Endothelial cell of umbilical vein (primary cell): ENCODE measurements around the gene SAP30. TPM values are rescaled to one million over a fixed set of nuclear protein-coding genes. Genes with fewer than 3 reads are reported as not detected.

Experiments used
- BruUV-seq: library from RNA; stranded (reverse); fragments of 400-500 nt; replicated peaks from 2 replicates; lab custom pipeline; 2021; lab: Mats Ljungman, UMichigan
- CTCF ChIA-PET: fragments of 300-600, 350-600 bp; sonication (Branson Sonifier 250); formaldehyde crosslinking; loops from one replicate; lab custom pipeline; 2021; ENCODE audit warnings: antibody characterized with exemption, inconsistent platforms; lab: Charles Lee
- POLR2A ChIA-PET: fragments of 300-600, 350-600 bp; sonication (Branson Sonifier 250); formaldehyde crosslinking; loops from one replicate; lab custom pipeline; 2021; ENCODE audit warnings: antibody characterized with exemption, inconsistent platforms; lab: Charles Lee
- DNase-seq: peaks from one replicate; pipeline ENCODE4 v3.0.0-alpha.2; 2011; ENCODE audit warnings: low read depth, low spot score
- FAIRE-seq: peaks from 2 replicates; lab custom pipeline; 2011; peaks lifted over from hg19 to GRCh38; lab: Jason Lieb, UNC
- H2AFZ ChIP-seq: 2 replicates; pipeline ENCODE4 v1.6.0; 2012; ENCODE audit warnings: low read depth, low read length, control low read depth, inconsistent platforms
- H3K27ac ChIP-seq: 2 replicates; pipeline ENCODE4 v1.5.1; 2011; ENCODE audit warnings: low read depth, mild to moderate bottlenecking, control low read depth, low read length, moderate library complexity; ENCODE audit not compliant: insufficient read depth
- H3K27me3 ChIP-seq, 2 experiments: 2 replicates each; pipeline versions ENCODE4 v1.6.0 to v1.6.1; 2011; ENCODE audit warnings: low read length in 2 of 2, mixed read lengths in 1 of 2; ENCODE audit not compliant: control insufficient read depth in 2 of 2, insufficient read depth in 2 of 2
- H3K36me3 ChIP-seq, 2 experiments: 2 replicates in 1 of 2; 3 replicates in 1 of 2; pipeline ENCODE4 v1.5.1; 2011; ENCODE audit warnings: low read length in 2 of 2, mild to moderate bottlenecking in 1 of 2, moderate library complexity in 1 of 2; ENCODE audit not compliant: control insufficient read depth in 2 of 2, insufficient read depth in 2 of 2; ENCODE audit errors: extremely low read depth in 1 of 2
- H3K4me1 ChIP-seq: 3 replicates; pipeline ENCODE4 v1.5.1; 2011; ENCODE audit warnings: mild to moderate bottlenecking, low read length; ENCODE audit not compliant: control insufficient read depth, insufficient read depth; ENCODE audit errors: extremely low read depth
- H3K4me2 ChIP-seq: 2 replicates; pipeline ENCODE4 v1.6.1; 2011; ENCODE audit warnings: low read length, control low read depth, mixed read lengths; ENCODE audit not compliant: insufficient read depth
- H3K4me3 ChIP-seq, 3 experiments: fragments of 200-600 bp in 1 of 3; sonication (generic), shearing (Covaris generic) in 1 of 3; replicated peaks in 1 of 3; 2 replicates each; pipeline ENCODE4 v1.5.1; 2011 to 2016; ENCODE audit warnings: control low read depth in 3 of 3, low read length in 3 of 3, mild to moderate bottlenecking in 2 of 3, inconsistent platforms in 1 of 3, low read depth in 1 of 3, moderate library complexity in 1 of 3; ENCODE audit not compliant: insufficient read depth in 1 of 3
- H3K79me2 ChIP-seq: 2 replicates; pipeline ENCODE4 v1.6.0; 2012; ENCODE audit warnings: low read length, inconsistent platforms; ENCODE audit not compliant: control insufficient read depth, insufficient read depth
- H3K9ac ChIP-seq: replicated peaks from 2 replicates; pipeline ENCODE3; 2011; ENCODE audit warnings: low read length, control low read depth; ENCODE audit not compliant: insufficient read depth; ENCODE audit errors: extremely low read depth
- H3K9me1 ChIP-seq: replicated peaks from 3 replicates; pipeline ENCODE4 v1.6.0; 2011; ENCODE audit warnings: mild to moderate bottlenecking, low read length; ENCODE audit not compliant: control insufficient read depth, insufficient read depth; ENCODE audit errors: extremely low read depth
- H3K9me3 ChIP-seq: replicated peaks from 2 replicates; pipeline ENCODE4 v1.5.1; 2012; ENCODE audit warnings: low read length, inconsistent platforms; ENCODE audit not compliant: control insufficient read depth, insufficient read depth
- H4K20me1 ChIP-seq: replicated peaks from 2 replicates; pipeline ENCODE3; 2011; ENCODE audit warnings: mild to moderate bottlenecking, low read length; ENCODE audit not compliant: control insufficient read depth, insufficient read depth; ENCODE audit errors: extremely low read depth
- FOS ChIP-seq: IDR thresholded peaks from 2 replicates; pipeline ENCODE4 v1.6.1; 2011; ENCODE audit warnings: mild to moderate bottlenecking, low read length, moderate library complexity, borderline replicate concordance; ENCODE audit not compliant: insufficient read depth
- GATA2 ChIP-seq: IDR thresholded peaks from 2 replicates; pipeline ENCODE4 v1.7.0; 2011; ENCODE audit warnings: low read depth, mild to moderate bottlenecking, moderate library complexity, mixed read lengths, low read length; ENCODE audit not compliant: insufficient read length, insufficient read depth
- MAX ChIP-seq: IDR thresholded peaks from 2 replicates; pipeline ENCODE4 v1.6.1; 2011; ENCODE audit not compliant: insufficient read depth, insufficient read length
- MYC ChIP-seq: IDR thresholded peaks from one replicate; pipeline ENCODE4 v1.6.1; 2011; ENCODE audit warnings: mild to moderate bottlenecking, low read depth, low read length
- POLR2A ChIP-seq: IDR thresholded peaks from 2 replicates; pipeline ENCODE4 v1.6.1; 2012; ENCODE audit warnings: low read depth, mild to moderate bottlenecking, control low read depth, low read length
- dilution Hi-C: fragments of 300-500 bp; cut with MboI; formaldehyde crosslinking; loops from one replicate; pipeline ENCODE4 v1.15.0; 2019; ENCODE audit warnings: low sequenced_read_pairs; ENCODE audit not compliant: extremely low pct_ligation_motif_present
- intact Hi-C: fragments of 100-400 bp; cut with micrococcal nuclease; formaldehyde crosslinking; loops from one replicate; pipeline ENCODE4 v1.10.0; 2022
- polyA plus RNA-seq, 4 experiments: library from polyadenylated mRNA; depleted of rRNA in 3 of 4; stranded (reverse) in 3 of 4; unstranded in 1 of 4; fragments of >200 nt; gene quantifications; 2 replicates each; pipeline versions ENCODE4 v1.2.1 to v1.2.3, GENCODE V29; 2011 to 2012; ENCODE audit warnings: missing spikeins in 1 of 4
- total RNA-seq: library from RNA; stranded (reverse); gene quantifications from 2 replicates; pipeline ENCODE4 v1.2.3, GENCODE V29; 2021
- TF ChIP-seq, protein P1 (sequence below), 2 donors: IDR thresholded peaks; 1 replicate in 1 of 2; 2 replicates in 1 of 2; pipeline ENCODE4 v1.5.1; 2011; ENCODE audit warnings: low read length in 2 of 2, mild to moderate bottlenecking in 2 of 2, moderate library complexity in 2 of 2, control low read depth in 1 of 2, inconsistent platforms in 1 of 2, low read depth in 1 of 2; ENCODE audit not compliant: insufficient read depth in 1 of 2; ENCODE audit errors: extremely low read depth in 1 of 2

Gene SAP30
- total and polyA plus RNA-seq, 2 donors (not counting 3 experiments of a cell fraction or from before 2014, with no cell fraction given): 9.9 to 23.8 TPM

DNA sequence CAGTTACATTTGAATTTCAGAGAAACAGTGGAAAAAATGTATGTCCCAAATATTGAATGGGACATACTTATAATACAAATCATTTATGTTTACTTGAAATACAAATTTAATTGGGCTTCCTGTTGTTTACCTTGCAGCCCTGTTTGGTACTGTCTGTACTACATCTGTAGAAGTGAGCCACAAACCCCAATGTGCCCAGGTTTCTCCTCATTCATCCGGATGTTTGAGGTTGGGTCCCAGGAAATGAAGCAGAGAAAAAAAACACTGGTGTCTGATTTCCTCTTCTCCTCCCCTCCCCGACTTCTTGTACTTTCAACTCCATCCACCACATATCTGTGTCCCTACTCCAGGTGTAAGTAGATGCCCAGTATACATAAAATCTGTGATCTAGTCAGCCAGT is 55.3 kb downstream of the SAP30 start:
- intact Hi-C loops (no loop called here), dilution Hi-C loops (no loop called here)
- ChIA-PET POLR2A (no interaction called here), CTCF (interaction anchor here (0.9 to 1.0 kb wide), 4 partner anchors 10 to 125 kb away, joined by 3 to 4 read pairs (median 3); no protein-coding TSS in a partner anchor)
- no peaks in the 10 kb centered on the region for H3K36me3 ChIP-seq
- no peaks in the 10 kb centered on the region for H3K79me2 ChIP-seq
- H3K4me3 ChIP-seq: no peak overlapping the region
- no peak overlapping the region for H3K4me2 ChIP-seq
- no peaks in the 10 kb centered on the region for H4K20me1 ChIP-seq
- H3K27ac ChIP-seq: no peak overlapping the region
- FAIRE-seq (no peak), DNase-seq (no peak)
- no peaks in the 10 kb centered on the region for H3K27me3 ChIP-seq
- H3K4me1 ChIP-seq: no peaks in the 10 kb centered on the region
- BruUV-seq: no TSS peak
- H2AFZ ChIP-seq: no peak overlapping the region
- no peak for TF ChIP-seq GATA2
- no peak for TF ChIP-seq FOS
- no peak for TF ChIP-seq POLR2A
- no peak for TF ChIP-seq MYC
- TF ChIP-seq MAX: no peak
- TF ChIP-seq, protein P1, sequence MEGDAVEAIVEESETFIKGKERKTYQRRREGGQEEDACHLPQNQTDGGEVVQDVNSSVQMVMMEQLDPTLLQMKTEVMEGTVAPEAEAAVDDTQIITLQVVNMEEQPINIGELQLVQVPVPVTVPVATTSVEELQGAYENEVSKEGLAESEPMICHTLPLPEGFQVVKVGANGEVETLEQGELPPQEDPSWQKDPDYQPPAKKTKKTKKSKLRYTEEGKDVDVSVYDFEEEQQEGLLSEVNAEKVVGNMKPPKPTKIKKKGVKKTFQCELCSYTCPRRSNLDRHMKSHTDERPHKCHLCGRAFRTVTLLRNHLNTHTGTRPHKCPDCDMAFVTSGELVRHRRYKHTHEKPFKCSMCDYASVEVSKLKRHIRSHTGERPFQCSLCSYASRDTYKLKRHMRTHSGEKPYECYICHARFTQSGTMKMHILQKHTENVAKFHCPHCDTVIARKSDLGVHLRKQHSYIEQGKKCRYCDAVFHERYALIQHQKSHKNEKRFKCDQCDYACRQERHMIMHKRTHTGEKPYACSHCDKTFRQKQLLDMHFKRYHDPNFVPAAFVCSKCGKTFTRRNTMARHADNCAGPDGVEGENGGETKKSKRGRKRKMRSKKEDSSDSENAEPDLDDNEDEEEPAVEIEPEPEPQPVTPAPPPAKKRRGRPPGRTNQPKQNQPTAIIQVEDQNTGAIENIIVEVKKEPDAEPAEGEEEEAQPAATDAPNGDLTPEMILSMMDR (IDR thresholded peaks at IDR 0.05; ENCODE audit: extremely low read depth in 1 of 2, insufficient read depth in 1 of 2, low read depth in 1 of 2, low read length in 2 of 2): no peak
- H3K9ac ChIP-seq: no peak overlapping the region
- no peaks in the 10 kb centered on the region for H3K9me3 ChIP-seq
- H3K9me1 ChIP-seq: no peaks in the 10 kb centered on the region

Other genes starting within 250 kb of the SAP30 start
- 54.6 and 63.3 TPM in 2 replicates for gene GALNT7, start 202.1 kb upstream of the SAP30 start, total RNA-seq
- gene GALNT7, start 202.1 kb upstream of the SAP30 start, polyA plus RNA-seq: 14.2 and 19.6 TPM in 2 replicates
- gene HMGB2, start 36.6 kb upstream of the SAP30 start, total RNA-seq: 217 and 233 TPM in 2 replicates
- 25.5 and 45.9 TPM in 2 replicates for gene HMGB2, start 36.6 kb upstream of the SAP30 start, polyA plus RNA-seq
- gene SCRG1, start 28.2 kb downstream of the SAP30 start, total RNA-seq: not detected in 2 replicates
- gene SCRG1, start 28.2 kb downstream of the SAP30 start, polyA plus RNA-seq: not detected in 2 replicates
- gene HAND2, start 159.3 kb downstream of the SAP30 start, total RNA-seq: not detected in 2 replicates
- not detected in 2 replicates for gene HAND2, start 159.3 kb downstream of the SAP30 start, polyA plus RNA-seq